PFSK-1 (cell line): ENCODE data around the gene PAK1.

Experiments
- POLR2AphosphoS5 ChIP-seq: IDR thresholded peaks from 2 replicates; pipeline ENCODE4 v1.6.1; 2012; ENCODE audit warnings: low read depth, mild to moderate bottlenecking, control low read depth, low read length, moderate library complexity
- SIN3A ChIP-seq: IDR thresholded peaks from 2 replicates; pipeline ENCODE4 v1.6.1; 2012; ENCODE audit warnings: mild to moderate bottlenecking, low read length, moderate library complexity, borderline replicate concordance; ENCODE audit not compliant: insufficient read depth
- TAF1 ChIP-seq: IDR thresholded peaks from 2 replicates; pipeline ENCODE4 v1.6.1; 2012; ENCODE audit warnings: low read length, control low read depth, borderline replicate concordance; ENCODE audit not compliant: insufficient read depth
- TF ChIP-seq, protein P1 (sequence below), 2 experiments: IDR thresholded peaks; 2 replicates each; pipeline versions ENCODE4 v1.6.1 to v1.8.0; 2011 to 2012; ENCODE audit warnings: low read depth in 2 of 2, low read length in 2 of 2, control low read depth in 1 of 2, inconsistent platforms in 1 of 2, mild to moderate bottlenecking in 1 of 2, moderate library complexity in 1 of 2; ENCODE audit not compliant: insufficient read depth in 1 of 2

DNA sequence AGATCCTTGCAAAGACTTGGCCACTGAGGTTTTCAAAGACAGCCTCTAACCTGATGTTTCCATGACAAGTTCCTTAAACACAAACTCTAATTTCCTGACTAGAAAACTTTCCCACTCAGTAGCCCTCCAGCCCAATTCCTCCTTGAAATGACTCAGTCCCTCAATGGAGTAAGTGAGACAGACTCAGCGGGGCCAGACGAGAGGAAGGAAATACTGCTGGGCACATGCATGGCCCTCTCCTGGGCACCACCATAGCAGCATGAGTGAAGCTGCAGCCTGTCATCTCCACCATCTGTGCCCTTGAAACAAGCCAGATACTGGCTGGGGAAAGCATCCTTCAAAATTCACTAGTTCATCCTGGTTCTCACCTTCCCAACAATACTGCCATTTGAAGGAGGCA is 96.2 kb downstream of the PAK1 start:
- no peak for TF ChIP-seq POLR2AphosphoS5
- TF ChIP-seq, protein P1, sequence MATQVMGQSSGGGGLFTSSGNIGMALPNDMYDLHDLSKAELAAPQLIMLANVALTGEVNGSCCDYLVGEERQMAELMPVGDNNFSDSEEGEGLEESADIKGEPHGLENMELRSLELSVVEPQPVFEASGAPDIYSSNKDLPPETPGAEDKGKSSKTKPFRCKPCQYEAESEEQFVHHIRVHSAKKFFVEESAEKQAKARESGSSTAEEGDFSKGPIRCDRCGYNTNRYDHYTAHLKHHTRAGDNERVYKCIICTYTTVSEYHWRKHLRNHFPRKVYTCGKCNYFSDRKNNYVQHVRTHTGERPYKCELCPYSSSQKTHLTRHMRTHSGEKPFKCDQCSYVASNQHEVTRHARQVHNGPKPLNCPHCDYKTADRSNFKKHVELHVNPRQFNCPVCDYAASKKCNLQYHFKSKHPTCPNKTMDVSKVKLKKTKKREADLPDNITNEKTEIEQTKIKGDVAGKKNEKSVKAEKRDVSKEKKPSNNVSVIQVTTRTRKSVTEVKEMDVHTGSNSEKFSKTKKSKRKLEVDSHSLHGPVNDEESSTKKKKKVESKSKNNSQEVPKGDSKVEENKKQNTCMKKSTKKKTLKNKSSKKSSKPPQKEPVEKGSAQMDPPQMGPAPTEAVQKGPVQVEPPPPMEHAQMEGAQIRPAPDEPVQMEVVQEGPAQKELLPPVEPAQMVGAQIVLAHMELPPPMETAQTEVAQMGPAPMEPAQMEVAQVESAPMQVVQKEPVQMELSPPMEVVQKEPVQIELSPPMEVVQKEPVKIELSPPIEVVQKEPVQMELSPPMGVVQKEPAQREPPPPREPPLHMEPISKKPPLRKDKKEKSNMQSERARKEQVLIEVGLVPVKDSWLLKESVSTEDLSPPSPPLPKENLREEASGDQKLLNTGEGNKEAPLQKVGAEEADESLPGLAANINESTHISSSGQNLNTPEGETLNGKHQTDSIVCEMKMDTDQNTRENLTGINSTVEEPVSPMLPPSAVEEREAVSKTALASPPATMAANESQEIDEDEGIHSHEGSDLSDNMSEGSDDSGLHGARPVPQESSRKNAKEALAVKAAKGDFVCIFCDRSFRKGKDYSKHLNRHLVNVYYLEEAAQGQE (IDR thresholded peaks at IDR 0.05; ENCODE audit: insufficient read depth in 1 of 2, low read depth in 2 of 2, low read length in 2 of 2): no peak
- TF ChIP-seq SIN3A: no peak
- TF ChIP-seq TAF1: no peak
